GM21381 (cell line): Measurements from ENCODE around the gene METTL8.
A peak's percentile ranks its signal among the peaks of the same experiment; 100 is the strongest.

Experiments
- ATAC-seq: cut with Tn5 transposase; IDR thresholded peaks from one replicate; pipeline ENCODE4 v1.9.1; 2021; ENCODE audit warnings: mild to moderate bottlenecking, moderate library complexity; ENCODE audit not compliant: unreplicated experiment

Gene METTL8

DNA sequence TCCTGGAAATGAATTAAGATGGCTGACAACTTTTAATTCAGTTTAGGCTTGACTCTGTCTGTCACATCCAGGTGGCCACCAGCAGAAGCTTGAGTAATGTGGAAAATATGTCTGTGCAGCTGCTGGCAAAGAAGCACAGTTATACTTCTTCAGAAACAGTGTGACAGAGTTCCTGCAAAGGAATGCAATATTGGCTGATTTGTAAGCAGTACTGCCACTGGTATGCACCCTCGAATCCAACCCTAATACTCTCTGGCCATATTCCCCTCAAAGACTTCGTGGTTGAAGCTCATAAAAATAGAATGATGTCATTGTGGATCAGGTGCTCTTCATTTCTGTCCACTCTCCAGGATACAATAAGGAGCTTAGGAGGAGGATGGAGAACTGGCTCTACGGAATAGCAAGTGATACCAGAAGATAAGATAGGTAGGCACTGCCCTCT, 86.2 kb downstream of the METTL8 start:
- ATAC-seq: no peak

- peak; percentile 64 for ATAC-seq
These were observed 86.8 kb downstream of the METTL8 start for GRCh38 chr2:171346723-171347557.

DNA sequence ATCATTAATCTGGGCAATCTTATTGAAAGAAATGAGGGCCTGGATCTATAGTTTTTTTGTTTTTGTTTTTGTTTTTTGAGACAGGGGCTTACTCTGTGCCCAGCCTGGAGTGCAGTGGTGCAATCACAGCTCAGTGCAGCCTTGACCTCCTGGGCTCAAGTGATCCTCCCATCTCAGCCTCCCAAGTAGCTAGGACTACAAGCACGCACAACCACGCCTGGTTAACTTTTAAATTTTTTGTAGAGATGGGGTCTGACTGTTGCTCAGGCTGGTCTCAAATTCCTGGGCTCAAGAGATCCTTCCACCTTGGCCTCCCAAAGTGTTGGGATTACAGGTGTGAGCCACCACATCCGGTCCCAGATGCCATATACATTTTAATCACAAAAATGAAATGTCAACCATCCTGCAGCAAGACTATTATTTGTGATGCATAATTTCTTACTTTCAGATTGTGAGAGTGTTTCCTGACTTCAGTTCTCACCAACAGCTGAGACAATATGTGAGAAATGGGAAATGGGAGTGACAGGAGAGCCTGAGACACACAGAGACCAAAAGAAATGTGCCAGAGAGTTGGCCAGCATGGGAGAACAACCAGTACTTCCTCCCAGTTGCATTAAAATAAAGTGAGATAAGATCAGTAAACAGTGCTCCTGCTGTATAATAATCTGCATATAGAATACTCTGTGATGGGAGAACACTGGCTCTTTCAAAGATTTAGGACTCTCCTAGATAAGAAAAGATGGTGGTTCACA, 87.6 kb downstream of the METTL8 start:
- ATAC-seq: no peak

- no peak for ATAC-seq
These were observed 89.6 kb downstream of the METTL8 start for GRCh38 chr2:171344182-171344581.

DNA sequence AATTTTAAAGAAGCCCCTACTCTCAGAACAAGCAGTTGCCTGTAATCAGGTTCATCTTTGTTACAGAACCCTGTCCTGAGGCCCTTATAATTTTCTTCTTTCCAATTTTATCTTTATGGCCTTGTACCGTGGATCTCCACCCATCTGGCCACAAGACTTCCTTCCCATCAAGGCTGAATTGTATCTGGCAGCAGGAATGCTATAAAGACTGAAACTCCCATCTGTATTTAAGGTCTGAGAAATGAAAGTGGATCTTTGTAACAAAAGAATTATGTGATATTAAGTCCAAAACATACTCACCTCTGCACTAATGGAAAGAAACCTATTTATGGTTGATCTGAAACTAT, 91.8 kb downstream of the METTL8 start:
- ATAC-seq: no peak

GRCh38 chr2:171341394-171342066, 92.3 kb downstream of the METTL8 start:
- ATAC-seq: no peak

GRCh38 chr2:171334946-171335345, 98.8 kb downstream of the METTL8 start:
- no peak for ATAC-seq

DNA sequence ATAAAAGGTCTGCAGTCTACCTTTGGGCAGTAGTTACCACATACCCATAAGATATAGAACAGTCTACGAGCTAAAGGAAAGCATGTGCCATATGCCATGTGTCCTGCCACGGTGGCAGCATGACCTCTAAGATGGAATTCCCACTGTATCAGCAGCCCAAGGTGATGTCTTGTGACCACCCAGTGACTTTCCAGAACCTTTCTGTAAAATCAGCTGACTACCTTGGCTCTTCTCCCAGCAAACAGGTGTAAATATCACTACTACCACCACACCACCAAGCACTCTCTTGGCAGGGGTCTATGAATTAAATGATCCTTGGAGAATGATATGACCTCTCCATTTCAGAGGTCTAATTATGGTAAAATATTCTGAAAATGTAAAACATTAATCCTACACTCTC, 99.6 kb downstream of the METTL8 start:
- ATAC-seq: no peak

GRCh38 chr2:171330155-171330956, 103.4 kb downstream of the METTL8 start:
- ATAC-seq: no peak

DNA sequence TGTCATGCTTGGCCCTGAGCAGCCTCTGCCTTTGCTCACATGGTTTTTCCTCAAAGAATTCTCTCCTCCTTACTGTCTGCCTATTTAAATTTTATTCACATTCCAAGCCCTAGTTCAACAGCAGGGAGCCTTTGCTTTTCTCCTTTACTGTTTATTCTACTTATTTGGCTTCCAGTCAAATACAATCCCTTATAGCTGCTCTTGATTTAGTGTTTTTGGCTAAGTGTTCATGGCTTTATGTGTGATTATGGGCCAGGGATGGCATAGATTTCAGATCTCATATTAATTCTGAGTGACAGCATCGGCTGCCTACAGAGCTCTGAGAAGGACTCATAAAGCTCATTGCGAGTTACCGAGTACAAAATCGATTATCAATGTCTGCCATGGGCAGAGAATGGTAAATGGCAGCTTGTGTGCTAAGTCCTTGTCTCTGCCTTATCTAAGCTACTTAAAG, 106.7 kb downstream of the METTL8 start:
- no peak for ATAC-seq

- no peak for ATAC-seq
These were observed 107.8 kb downstream of the METTL8 start for GRCh38 chr2:171325886-171326585.

DNA sequence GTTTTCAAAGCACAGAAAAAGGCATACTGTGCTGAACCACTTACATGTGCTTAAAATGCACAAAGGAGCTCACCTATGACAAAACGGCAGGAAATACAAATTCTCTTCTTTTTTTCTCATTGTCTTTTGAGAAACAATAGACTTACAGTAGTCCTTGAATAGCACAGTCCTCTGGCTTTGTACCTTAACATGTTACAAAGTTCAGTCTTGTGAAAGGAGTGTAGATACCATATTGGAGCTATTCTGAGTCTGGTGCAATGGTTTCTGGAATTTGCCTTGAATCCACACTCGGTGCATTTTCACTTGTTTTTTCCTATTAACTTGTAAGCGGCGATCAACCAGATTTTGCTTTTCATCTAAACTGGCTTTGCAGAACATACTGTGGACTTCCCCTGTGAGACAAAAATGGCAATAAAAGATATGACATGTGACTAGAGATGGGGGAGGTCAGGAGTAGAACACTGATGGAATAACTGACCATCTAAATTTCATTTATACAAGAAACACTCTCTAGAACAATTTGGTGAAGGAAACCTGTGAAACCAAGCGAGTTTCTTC, 109.7 kb downstream of the METTL8 start:
- ATAC-seq: no peak

DNA sequence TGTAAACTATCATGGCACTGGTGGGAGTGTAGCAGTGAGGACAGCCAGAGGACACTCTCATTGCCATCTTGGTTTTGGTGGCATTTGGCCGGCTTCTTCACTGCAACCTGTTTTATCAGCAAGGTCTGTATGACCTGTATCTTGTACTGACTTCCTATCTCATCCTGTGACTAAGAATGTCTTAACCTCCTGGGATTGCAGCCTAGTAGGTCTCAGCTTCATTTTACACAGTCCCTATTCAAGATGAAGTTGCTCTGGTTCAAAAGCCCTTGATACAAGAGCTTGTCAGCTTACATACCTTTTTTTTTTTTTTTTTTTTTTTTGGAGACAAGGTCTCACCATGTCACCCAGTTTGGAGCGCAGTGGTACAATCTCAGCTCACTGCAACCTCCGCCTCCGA, 110.9 kb downstream of the METTL8 start:
- no peak for ATAC-seq

DNA sequence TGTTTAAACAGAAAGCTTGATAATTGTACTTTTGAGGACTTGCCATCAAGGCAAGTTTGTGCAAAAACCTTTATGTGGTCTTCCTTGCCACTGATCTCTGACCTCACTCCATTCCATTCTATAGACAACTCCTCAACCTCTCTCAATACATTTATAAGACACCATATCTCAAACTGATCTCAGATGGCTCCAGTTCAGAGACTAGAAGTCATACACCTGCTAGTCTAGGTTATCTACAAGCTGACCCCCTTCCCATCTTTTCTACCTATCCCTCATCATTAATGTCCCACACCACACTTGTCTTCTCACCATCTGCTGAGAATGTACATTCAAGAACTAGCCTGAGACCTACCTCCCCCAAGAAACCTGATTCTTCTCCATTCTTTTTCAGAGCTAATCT, 113.1 kb downstream of the METTL8 start:
- ATAC-seq: no peak

- peak; percentile 26 for ATAC-seq
These were observed 113.6 kb downstream of the METTL8 start for GRCh38 chr2:171320208-171320621.

DNA sequence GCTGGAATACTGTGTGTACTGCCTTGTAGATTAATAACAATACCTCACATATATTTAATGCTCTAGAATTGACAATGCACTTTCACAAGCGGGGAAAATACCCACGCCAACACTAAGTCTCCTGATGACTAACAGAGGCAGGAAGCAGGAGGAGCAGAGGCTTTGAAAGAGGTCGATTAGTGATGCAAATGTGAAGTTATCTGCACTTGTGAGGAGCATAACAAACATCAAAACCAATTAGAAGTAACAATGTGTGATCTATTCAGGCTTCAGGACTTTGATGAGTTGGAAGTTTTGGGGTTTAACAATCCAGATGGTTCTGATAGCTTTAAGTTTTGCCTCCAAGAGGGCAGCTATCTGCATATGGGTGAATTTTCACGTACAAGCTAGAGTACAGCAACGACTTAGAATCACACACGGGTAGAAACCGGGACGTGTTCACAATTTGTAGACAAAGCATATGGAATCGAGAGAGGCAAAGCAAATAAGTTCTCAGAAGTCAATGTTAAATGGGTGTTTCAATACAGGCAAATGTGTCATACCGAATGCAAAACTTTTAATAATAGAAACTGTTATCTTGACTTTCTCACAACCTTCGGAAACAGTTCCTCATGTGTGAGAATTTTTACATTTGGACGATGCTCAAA, 114.5 kb downstream of the METTL8 start:
- ATAC-seq: peak; percentile 41

GRCh38 chr2:171318463-171318934, 115.3 kb downstream of the METTL8 start:
- ATAC-seq: no peak

GRCh38 chr2:171317492-171318125, 116.2 kb downstream of the METTL8 start:
- peak; percentile 28 for ATAC-seq
